ENCODE data around the gene PRR16.

- TF ChIP-seq ZNF274 (IDR thresholded peaks at IDR 0.05; ENCODE audit: low read depth, low read length), result no peak
- TF ChIP-seq SUZ12 (IDR thresholded peaks at IDR 0.05; ENCODE audit: extremely low read depth, insufficient read depth, insufficient read length), result no peak
- no peak for TF ChIP-seq YY1 (IDR thresholded peaks at IDR 0.05; ENCODE audit: insufficient read depth, insufficient read length)
These were observed 167.5 kb downstream of the PRR16 start for GRCh38 chr5:120631611-120632010.
